HUES6 (cell line): ENCODE results near the gene FRYL.

Source experiments
- H3K27ac ChIP-seq: 2 replicates; pipeline ENCODE4 v1.7.0; 2013; ENCODE audit warnings: low read depth, mild to moderate bottlenecking, low read length, inconsistent platforms
- H3K27me3 ChIP-seq: 2 replicates; pipeline ENCODE4 v1.6.1; 2013; ENCODE audit warnings: low read length; ENCODE audit not compliant: control insufficient read depth, insufficient read depth
- H3K36me3 ChIP-seq: 2 replicates; pipeline ENCODE4 v1.6.1; 2013; ENCODE audit warnings: low read length; ENCODE audit not compliant: control insufficient read depth, insufficient read depth
- H3K4me1 ChIP-seq: 2 replicates; pipeline ENCODE4 v1.6.1; 2013; ENCODE audit warnings: low read length; ENCODE audit not compliant: control insufficient read depth, insufficient read depth
- H3K4me3 ChIP-seq: 2 replicates; pipeline ENCODE4 v1.5.1; 2013; ENCODE audit warnings: low read depth, low read length
- H3K9ac ChIP-seq: one replicate; pipeline ENCODE4 v1.6.1; 2013; ENCODE audit warnings: mild to moderate bottlenecking, low read length
- H3K9me3 ChIP-seq: 2 replicates; pipeline ENCODE4 v1.6.1; 2013; ENCODE audit warnings: low read depth, low read length; ENCODE audit not compliant: control insufficient read depth, insufficient read depth

Gene FRYL

DNA sequence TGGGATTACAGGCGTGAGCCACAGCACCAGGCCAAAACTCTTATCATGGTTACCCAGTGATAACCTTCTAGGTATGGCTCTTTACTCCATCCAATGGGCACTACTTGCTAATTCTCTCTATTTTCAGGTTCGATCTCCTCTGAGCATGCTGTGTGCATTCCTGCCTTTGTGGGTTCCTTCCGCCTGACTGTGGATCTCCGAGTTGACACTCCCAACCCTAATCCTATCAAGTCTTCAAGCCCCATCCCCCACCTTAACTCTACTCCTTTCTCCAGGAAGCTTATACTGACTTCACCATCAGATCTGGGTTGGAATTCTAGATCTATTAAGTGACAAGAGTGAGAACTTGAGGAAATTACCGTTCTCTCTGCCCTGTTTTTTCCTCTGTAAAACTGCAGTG, 225.5 kb downstream of the FRYL start:
- Histone ChIP-seq H3K4me1 (no peaks in the 10 kb centered on the region), H3K9me3 (no peaks in the 10 kb centered on the region), H3K27me3 (no peaks in the 10 kb centered on the region), H3K9ac (no peak overlapping the region), H3K36me3 (peaks cover 64% of the 10 kb centered on the region), H3K27ac (no peak overlapping the region), H3K4me3 (no peak overlapping the region)

DNA sequence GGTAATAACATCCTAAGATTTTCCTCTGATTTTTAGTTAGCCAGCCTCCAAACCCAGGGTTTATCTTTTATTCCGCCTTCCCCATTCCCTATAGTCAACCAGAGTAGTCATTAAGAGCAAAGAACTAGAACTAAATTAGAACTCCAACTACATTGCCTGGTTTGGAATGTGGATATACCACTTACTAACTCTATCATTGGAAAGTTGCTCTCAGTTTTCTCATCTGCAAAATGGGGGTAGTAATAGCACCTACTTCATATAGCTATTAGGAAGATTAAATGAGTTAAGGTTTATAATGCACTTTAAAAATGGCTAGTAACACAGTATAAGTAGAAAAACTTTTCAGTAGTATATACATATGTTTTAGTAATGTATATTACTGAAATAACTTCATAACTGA, 226.4 kb downstream of the FRYL start:
- H3K27ac ChIP-seq, result no peak overlapping the region
- no peaks in the 10 kb centered on the region for H3K9me3 ChIP-seq
- H3K36me3 ChIP-seq, result peaks cover 64% of the 10 kb centered on the region
- no peak overlapping the region for H3K9ac ChIP-seq
- H3K4me1 ChIP-seq, result no peaks in the 10 kb centered on the region
- no peaks in the 10 kb centered on the region for H3K27me3 ChIP-seq
- H3K4me3 ChIP-seq, result no peak overlapping the region

DNA sequence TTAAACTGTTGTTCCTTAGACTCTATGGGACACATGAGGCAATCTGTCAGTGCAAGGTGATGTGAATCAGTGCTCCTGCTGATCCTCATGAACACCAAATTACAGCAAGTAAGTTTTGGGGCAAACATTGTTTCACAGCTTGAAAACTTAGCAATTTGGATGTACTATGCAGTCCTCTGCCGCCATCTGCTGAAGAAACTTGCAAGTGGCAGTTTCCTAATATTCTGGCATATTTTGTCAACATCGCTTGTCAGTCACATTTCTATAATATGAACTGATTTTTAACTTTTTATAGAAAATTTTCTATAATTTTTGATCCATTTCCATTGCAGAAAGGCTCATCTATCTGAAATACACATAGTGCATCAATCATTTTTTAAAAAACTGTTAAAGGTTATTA, 233.7 kb downstream of the FRYL start:
- H3K9me3 ChIP-seq, result no peaks in the 10 kb centered on the region
- H3K4me3 ChIP-seq, result no peak overlapping the region
- no peaks in the 10 kb centered on the region for H3K4me1 ChIP-seq
- H3K36me3 ChIP-seq, result peaks cover 83% of the 10 kb centered on the region
- no peak overlapping the region for H3K9ac ChIP-seq
- no peaks in the 10 kb centered on the region for H3K27me3 ChIP-seq
- no peak overlapping the region for H3K27ac ChIP-seq

DNA sequence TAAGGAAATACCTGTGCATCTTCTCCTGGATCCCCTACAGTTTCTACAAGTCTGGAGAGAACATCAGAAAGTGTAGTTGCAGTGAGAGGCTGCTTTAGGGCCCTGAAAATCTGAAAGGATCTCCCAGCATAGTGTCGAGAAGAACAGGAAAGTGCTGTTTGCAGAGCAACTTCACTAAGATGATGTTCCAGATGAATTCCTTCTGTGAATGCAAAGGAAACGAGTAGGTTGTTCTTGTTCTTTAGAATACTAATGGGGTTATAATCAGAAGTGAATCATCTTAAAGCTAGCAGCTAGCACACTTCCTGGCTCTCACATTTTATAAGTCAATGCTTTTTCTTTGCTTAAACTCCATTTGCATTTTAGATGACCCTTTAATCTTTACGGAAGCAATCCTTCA, 236.3 kb downstream of the FRYL start:
- Histone ChIP-seq H3K4me3 (no peak overlapping the region), H3K9me3 (no peaks in the 10 kb centered on the region), H3K27me3 (no peaks in the 10 kb centered on the region), H3K27ac (no peak overlapping the region), H3K4me1 (no peaks in the 10 kb centered on the region), H3K36me3 (peaks cover 84% of the 10 kb centered on the region), H3K9ac (no peak overlapping the region)

DNA sequence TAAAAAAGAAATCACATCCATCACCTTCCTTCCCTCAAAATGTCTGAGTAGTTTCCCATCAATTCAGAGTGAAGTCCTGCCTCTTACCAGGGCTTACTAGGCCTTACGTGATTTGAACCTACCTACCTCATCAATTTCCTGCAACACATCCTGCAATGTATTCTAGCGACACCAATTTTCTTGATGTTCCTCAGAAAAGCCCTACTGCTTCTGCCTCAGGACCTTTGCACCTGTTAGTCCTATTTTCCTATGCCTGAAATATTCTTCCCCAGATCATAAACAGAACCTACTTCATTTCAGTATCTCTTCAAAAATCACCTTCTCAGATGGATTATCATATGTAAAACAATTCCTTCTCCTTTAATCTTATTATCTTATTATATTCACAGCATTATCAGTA, 237.2 kb downstream of the FRYL start:
- no peak overlapping the region for H3K4me3 ChIP-seq
- no peaks in the 10 kb centered on the region for H3K9me3 ChIP-seq
- H3K4me1 ChIP-seq, result no peaks in the 10 kb centered on the region
- no peak overlapping the region for H3K27ac ChIP-seq
- peaks cover 76% of the 10 kb centered on the region for H3K36me3 ChIP-seq
- no peak overlapping the region for H3K9ac ChIP-seq
- no peaks in the 10 kb centered on the region for H3K27me3 ChIP-seq

DNA sequence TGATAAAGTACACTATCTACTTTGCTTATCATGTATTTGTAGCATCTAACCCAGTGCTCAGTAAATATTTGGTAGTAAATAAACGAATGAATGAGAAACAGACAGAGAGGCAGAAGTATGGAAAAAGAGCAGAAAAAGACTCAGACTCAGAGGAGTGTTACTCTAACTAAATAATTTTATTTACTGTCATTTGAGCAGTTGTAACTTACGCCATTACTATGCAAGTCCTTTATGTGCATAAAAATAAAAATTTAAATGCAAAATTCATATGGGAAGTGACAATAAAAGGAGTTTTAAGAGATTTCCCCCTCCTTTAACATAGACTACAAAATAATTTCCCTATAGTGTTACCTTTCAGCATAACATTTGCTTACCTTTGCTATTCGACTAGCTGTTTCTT, 240.5 kb downstream of the FRYL start:
- Histone ChIP-seq H3K27ac (no peak overlapping the region), H3K36me3 (peaks cover 64% of the 10 kb centered on the region)

DNA sequence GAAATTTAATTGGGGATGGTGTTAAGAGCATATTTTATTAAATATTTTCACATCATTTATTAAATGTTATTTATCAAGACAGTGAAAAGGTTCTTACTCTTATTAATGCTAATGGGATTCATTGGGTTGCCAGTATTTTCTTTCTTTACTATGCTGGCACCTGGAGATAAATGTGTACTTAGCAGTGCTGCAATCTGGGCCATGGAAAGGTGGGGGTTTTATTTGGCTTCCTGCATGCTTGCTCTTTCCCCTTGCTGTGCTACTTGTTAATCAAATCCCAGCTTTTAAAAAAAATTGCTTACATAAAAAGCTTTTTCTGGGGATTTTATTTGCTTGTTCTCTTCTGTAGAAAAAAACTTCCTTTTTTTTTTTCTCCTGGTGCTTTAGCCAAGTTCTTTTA, 241.7 kb downstream of the FRYL start:
- H3K36me3 ChIP-seq, result peaks cover 60% of the 10 kb centered on the region
- H3K27me3 ChIP-seq, result no peaks in the 10 kb centered on the region
- H3K4me1 ChIP-seq, result no peaks in the 10 kb centered on the region
- no peak overlapping the region for H3K4me3 ChIP-seq
- no peak overlapping the region for H3K27ac ChIP-seq
- no peak overlapping the region for H3K9ac ChIP-seq
- no peaks in the 10 kb centered on the region for H3K9me3 ChIP-seq

More for the DNA sequence above, 240.5 kb downstream of the FRYL start:
- Histone ChIP-seq H3K9me3 (no peaks in the 10 kb centered on the region), H3K4me3 (no peak overlapping the region), H3K27me3 (no peaks in the 10 kb centered on the region), H3K9ac (no peak overlapping the region), H3K4me1 (no peaks in the 10 kb centered on the region)

DNA sequence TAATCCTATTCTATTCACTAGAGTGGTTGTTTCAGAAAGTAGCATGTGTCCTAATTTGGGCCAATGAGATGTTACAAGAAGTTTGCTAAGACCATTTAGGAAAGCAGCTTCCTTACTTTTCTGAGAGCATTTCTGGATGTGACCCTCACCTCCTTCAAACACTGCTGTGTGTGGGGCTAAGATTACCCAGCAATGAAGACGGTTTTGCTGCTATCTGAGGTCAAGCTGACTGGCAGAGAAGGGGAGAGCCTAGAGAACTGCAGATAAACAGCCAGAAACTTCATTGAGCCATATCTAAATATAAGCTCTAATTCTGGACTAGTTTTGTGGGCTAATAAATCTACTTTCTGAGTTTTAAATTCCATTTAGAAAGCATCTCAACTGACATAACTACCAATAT, 253.7 kb downstream of the FRYL start:
- no peaks in the 10 kb centered on the region for H3K9me3 ChIP-seq

DNA sequence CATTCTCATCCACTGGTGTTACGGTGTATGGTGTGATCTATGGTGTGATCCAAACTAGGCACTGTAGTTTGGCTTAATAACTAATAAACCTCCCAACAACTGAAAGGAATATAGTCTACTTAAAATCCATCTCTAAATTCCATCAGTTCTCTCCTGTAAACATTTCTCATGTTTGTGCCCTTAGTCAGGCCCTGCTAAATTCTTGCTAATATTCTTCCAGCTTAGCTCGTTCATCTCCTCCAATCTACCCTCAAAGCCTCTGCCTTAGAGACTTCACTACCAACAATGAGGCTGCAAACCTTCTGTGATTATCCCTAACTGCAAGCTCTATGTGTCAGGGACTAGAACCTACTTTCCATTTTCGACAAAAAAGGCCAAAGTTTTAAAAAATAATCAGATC, 261.9 kb downstream of the FRYL start:
- Histone ChIP-seq H3K4me1 (no peaks in the 10 kb centered on the region), H3K27ac (no peak overlapping the region), H3K9ac (no peak overlapping the region), H3K4me3 (no peak overlapping the region), H3K9me3 (no peaks in the 10 kb centered on the region), H3K36me3 (peaks cover 68% of the 10 kb centered on the region), H3K27me3 (no peaks in the 10 kb centered on the region)

More for the DNA sequence above, 253.7 kb downstream of the FRYL start:
- Histone ChIP-seq H3K9ac (no peak overlapping the region), H3K27ac (no peak overlapping the region), H3K4me1 (no peaks in the 10 kb centered on the region), H3K27me3 (no peaks in the 10 kb centered on the region), H3K36me3 (peaks cover 90% of the 10 kb centered on the region), H3K4me3 (no peak overlapping the region)

DNA sequence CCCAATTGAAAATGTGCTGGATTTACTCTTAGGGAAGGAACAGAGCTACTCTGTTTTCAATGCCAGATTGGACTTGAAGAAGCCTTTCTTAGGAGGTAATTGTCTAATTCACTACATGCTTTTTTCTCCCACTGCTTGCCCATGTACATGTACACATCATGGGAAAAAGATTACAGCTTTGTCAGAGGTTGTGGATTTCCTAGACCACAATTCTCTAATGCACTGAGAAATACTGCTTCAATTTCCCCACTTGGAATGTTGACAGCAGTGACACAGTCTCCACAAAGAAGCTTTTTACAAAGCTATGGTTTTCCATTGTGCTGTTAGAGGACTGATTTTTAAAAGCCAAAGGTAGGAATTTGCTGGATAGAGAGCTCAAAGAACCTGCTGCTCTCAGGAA, 270.5 kb downstream of the FRYL start:
- Histone ChIP-seq H3K4me1 (no peaks in the 10 kb centered on the region), H3K27me3 (no peaks in the 10 kb centered on the region), H3K9me3 (no peaks in the 10 kb centered on the region), H3K4me3 (no peak overlapping the region), H3K36me3 (peaks cover 77% of the 10 kb centered on the region), H3K27ac (no peak overlapping the region), H3K9ac (no peak overlapping the region)

DNA sequence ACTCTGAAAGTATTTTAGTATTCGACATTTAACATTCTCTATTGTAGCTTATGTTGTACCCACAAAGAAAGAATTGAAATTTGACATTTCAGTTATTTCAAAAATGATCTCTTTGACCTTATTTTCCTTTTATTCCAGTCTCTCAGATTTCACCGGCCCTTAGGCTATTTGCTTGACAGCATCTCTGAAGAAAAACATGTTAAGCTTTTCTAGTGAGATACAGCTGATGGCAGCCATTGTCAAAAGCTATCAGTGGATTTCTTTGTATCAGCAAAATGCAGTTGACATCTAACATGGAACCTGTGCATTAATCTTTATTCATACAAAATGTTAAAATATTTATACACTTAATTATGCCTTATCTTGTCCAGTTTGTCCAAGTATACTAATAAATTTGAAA, 273.4 kb downstream of the FRYL start:
- peaks cover 56% of the 10 kb centered on the region for H3K36me3 ChIP-seq
- H3K9ac ChIP-seq, result no peak overlapping the region
- no peaks in the 10 kb centered on the region for H3K9me3 ChIP-seq
- no peak overlapping the region for H3K4me3 ChIP-seq
- H3K4me1 ChIP-seq, result no peaks in the 10 kb centered on the region
- no peak overlapping the region for H3K27ac ChIP-seq
- H3K27me3 ChIP-seq, result no peaks in the 10 kb centered on the region

DNA sequence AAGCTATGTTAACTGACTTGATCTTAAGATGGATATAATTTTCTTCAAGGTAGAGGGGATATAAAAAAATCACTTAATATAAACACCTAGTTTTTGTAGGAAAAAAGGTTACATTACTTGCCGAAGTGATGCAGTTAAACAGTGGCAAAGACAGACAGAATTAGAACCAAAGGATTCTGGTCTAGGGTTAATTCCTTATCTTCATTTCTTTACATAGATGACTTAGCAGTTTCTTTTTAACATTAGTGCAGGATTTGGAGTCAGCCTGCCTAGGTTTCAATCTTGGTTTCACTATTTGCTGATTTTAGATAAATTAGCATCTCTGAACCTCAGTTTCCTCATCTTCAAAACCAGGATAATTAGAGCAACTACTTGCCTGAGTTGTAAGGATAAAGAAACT, 275.7 kb downstream of the FRYL start:
- Histone ChIP-seq H3K9ac (no peak overlapping the region), H3K4me3 (no peak overlapping the region), H3K27me3 (no peaks in the 10 kb centered on the region), H3K9me3 (no peaks in the 10 kb centered on the region), H3K27ac (no peak overlapping the region), H3K4me1 (no peaks in the 10 kb centered on the region), H3K36me3 (peaks cover 50% of the 10 kb centered on the region)
